GM12872 (cell line): Measurements from ENCODE around the gene CFAP119.

ENCODE experiments used
- TF ChIP-seq, protein P1 (sequence below): IDR thresholded peaks from 3 replicates; pipeline ENCODE4 v1.5.1; 2011; ENCODE audit warnings: low read depth, mild to moderate bottlenecking, low read length, moderate library complexity; ENCODE audit not compliant: insufficient read depth

CFAP119 gene

DNA sequence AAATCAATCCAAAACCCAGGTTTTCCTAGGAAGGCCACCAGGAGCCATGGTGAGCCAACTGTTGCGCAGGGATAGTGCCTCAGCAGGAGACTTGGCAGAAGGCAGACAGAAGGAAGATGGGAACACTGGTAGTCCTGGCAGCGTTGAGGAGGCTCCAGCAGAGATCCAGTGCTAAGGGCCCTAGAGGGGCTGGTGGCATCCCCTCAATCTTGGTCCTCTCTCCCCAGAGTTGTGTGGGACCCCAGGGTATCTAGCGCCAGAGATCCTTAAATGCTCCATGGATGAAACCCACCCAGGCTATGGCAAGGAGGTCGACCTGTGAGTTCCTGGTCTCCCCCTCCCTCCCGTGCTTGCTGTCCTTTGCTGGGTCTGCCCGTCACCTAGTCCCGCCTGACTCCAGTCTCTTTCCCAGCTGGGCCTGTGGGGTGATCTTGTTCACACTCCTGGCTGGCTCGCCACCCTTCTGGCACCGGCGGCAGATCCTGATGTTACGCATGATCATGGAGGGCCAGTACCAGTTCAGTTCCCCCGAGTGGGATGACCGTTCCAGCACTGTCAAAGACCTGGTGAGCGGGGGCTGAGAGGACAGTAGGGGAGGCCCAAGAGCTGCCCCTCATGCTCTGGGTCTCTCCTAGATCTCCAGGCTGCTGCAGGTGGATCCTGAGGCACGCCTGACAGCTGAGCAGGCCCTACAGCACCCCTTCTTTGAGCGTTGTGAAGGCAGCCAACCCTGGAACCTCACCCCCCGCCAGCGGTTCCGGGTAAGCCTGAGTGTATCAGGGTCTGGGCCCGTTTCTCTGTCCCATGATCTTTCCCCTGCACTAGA is 5.7 kb downstream of the CFAP119 start:
- TF ChIP-seq, protein P1, sequence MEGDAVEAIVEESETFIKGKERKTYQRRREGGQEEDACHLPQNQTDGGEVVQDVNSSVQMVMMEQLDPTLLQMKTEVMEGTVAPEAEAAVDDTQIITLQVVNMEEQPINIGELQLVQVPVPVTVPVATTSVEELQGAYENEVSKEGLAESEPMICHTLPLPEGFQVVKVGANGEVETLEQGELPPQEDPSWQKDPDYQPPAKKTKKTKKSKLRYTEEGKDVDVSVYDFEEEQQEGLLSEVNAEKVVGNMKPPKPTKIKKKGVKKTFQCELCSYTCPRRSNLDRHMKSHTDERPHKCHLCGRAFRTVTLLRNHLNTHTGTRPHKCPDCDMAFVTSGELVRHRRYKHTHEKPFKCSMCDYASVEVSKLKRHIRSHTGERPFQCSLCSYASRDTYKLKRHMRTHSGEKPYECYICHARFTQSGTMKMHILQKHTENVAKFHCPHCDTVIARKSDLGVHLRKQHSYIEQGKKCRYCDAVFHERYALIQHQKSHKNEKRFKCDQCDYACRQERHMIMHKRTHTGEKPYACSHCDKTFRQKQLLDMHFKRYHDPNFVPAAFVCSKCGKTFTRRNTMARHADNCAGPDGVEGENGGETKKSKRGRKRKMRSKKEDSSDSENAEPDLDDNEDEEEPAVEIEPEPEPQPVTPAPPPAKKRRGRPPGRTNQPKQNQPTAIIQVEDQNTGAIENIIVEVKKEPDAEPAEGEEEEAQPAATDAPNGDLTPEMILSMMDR, result no peak

DNA sequence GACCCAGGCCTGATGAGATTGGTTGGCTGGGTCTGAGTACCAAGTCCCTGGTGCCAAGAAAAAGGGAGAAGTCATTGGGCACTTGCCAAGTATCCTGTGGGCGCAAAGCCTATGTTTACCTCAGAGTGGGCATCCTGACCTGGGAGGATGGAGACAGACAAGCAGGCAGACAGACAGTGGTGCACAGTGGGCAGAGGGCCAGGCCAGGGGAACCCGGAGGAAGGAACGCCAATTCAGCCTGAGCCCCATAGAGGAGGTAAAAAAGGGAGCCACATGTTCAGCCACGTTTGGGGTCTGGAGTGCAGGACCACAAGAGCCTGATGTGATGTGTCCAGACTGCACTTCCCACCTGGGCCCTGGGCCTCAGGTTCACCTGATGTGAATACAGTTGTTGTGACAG is 8.3 kb downstream of the CFAP119 start:
- TF ChIP-seq, protein P1, result no peak

DNA sequence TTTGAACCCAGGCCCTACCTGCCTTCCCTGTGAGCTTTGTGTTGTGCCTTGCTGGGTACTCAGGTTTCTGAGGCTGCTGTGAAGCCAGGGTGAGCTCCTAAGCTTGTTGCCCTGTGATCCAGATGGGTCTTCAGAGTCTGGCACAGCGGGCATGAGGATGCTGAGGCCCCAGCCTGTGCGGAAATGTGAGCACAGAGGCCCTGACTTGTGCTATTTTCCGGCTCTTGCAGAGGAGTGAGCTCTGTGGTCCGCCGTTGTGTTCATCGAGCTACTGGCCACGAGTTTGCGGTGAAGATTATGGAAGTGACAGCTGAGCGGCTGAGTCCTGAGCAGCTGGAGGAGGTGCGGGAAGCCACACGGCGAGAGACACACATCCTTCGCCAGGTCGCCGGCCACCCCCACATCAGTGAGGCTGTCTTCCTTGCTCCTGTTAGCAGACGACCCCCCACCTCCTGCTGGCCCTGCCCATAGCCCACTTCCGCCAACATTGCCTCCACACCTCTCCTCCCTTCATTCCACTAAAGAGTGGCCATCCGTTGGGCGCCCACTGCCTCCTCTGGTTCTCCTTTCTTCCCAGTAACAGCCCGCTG is 10.9 kb downstream of the CFAP119 start:
- TF ChIP-seq, protein P1, result no peak

DNA sequence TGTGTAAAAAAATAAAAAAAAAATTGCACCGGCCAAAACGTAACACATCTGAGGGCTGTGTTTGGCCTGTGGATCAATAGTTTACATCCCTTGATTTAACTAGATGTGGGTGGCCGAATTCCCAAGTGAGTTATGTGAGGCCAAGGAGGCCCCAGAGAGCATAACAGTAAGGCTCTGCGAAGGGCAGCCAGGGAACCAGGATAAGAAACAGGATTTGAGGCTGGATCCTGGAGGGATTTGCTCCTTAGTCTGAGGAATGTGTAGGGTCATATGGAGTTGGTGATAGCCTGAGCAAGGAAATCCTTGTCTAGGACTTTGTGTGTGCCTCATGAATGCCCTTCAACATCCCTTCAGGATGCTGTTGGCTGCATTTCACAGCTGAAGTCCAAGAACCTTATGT is 11.7 kb downstream of the CFAP119 start:
- TF ChIP-seq, protein P1, result no peak

DNA sequence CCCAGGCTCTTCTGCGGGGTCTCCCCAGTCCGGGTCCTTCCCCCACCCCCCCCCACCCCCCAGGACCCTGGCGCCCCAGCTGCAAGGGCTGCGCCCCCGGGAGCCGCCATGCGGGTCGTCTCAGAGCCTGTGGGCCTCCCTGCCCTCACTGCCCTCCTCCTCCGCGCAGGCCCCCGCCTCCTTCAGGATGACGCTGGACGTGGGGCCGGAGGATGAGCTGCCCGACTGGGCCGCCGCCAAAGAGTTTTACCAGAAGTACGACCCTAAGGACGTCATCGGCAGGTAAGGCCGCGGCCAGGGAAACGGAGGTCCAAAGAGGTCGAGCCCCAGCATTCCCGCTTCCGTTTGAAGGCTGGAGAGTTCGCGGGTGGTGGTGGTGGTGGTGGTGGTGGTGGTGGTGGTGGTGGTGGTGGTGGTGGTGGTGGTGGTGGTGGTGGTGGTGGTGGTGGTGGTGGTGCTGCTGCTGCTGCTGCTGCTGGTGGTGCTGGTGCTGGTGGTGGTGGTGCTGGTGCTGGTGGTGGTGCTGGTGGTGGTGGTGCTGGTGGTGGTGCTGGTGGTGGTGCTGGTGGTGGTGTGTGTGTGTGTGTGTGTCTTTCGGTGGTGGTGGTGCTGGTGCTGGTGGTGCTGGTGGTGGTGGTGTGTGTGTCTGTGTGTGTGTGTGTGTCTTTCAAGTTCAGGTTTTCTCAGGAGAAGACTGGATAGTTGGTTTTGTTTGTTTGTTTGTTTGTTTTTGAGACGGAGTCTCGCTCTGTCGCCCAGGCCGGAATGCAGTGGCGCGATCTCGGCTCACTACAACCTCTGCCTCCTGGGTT is 13.0 kb downstream of the CFAP119 start:
- TF ChIP-seq, protein P1, result no peak

DNA sequence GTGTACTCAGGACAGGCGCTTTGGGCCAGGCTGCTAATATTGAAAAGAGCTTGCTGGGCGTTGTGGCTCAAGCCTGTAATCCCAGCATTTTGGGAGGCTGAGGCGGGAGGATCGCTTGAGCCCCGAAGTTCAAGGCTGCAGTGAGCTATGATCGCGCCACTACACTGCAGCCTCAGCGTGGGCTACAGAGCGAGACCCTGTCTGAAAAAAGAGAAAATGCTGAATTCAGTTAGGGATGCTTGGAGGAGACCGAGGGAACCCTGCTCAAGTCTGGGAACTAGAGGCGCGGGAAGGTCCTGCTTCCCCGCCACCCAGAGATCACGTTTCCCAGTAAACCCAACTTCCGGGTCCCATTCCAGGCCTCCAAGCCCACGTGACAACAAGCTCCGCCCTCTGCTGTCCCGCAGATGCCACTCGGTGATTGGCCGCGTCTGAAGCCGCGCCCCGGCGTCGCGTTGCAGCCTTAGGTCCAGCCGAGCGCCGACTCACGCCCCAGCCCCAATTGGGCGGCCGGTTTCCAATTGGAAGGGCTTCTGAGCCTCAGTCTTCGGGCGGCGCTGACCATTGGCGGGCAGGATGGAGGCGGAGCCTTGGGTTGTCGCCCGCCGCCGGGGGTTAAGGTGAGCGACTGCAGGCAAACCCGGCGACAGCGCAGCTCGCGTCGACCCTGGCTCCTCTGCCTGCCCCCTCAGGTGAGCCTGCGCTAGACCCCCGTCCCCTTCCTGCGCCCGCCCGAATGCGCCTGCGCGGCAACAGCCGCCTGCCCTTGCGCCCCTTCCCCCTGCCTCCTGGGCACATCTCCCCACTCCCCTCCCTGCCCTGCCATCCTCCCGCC is 13.8 kb downstream of the CFAP119 start, which contains the start of gene PHKG2:
Gene PHKG2, plus strand, starts transcription at position 627 of the 835 bp plus-strand sequence. CDS start 396 bp downstream, outside the sequence.
- TF ChIP-seq, protein P1, result no peak

DNA sequence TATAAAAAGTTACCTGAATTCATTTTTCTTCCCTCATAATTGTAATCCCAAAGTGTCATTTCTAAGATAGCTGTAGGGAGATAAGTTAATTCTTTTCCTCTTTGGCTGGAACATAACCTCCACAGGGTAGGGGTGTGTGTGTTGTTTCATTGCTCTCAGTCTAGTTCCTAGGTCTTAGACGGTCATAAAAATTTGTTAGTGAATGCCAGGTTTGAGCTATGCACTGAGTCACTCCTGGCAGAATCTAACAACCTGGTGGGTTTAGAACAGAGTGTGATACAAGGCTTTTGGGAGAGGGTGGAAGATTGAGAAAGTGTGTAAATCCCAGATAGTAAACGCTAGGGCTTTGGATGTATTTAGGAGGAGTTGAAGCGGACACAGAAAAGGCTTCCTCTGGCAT is 14.5 kb downstream of the CFAP119 start:
- TF ChIP-seq, protein P1, result no peak
